Testis (tissue), 3 donors: Measurements from ENCODE around the gene LRP1B. TPM values are rescaled to one million over a fixed set of nuclear protein-coding genes. Genes with fewer than 3 reads are reported as not detected.

Source experiments
- DNase-seq: peaks from one replicate; pipeline ENCODE4 v3.0.0-alpha.2; 2019
- H3K27ac ChIP-seq, 2 donors: fragments of 200-600 bp; sonication (generic); one replicate each; pipeline ENCODE4 v1.5.1; 2019
- H3K27me3 ChIP-seq: fragments of 200-600 bp; sonication (generic); one replicate; pipeline ENCODE4 v1.5.1; 2019
- H3K36me3 ChIP-seq: fragments of 200-600 bp; sonication (generic); one replicate; pipeline ENCODE4 v1.5.1; 2017; ENCODE audit warnings: low read depth; ENCODE audit errors: missing control alignments
- H3K4me1 ChIP-seq: fragments of 200-600 bp; sonication (generic); one replicate; pipeline ENCODE4 v1.5.1; 2019
- H3K4me3 ChIP-seq, 2 donors: fragments of 200-600 bp; sonication (generic); one replicate each; pipeline ENCODE4 v1.5.1; 2017 to 2019
- H3K9me3 ChIP-seq: fragments of 200-600 bp; sonication (generic); one replicate; pipeline ENCODE4 v1.5.1; 2017
- CTCF ChIP-seq, 3 experiments: fragments of 450-650 bp in 2 of 3; fragments of 200-600 bp in 1 of 3; sonication (generic) in 1 of 3; IDR thresholded peaks; one replicate each; pipeline ENCODE4 v1.5.1; 2016 to 2019; ENCODE audit warnings: antibody characterized with exemption in 3 of 3, mild to moderate bottlenecking in 2 of 3, moderate library complexity in 1 of 3
- POLR2A ChIP-seq: fragments of 450-650 bp; IDR thresholded peaks from one replicate; pipeline ENCODE4 v1.6.1; 2017; ENCODE audit warnings: antibody characterized with exemption, mild to moderate bottlenecking, moderate library complexity
- WGBS, 2 donors: methylation state at CpG; one replicate each; pipeline ENCODE4 v1.1.5; 2018; 5-methylcytosine and 5-hydroxymethylcytosine counted together
- intact Hi-C: fragments of 100-400 bp; cut with DNase I; formaldehyde crosslinking; loops from one replicate; pipeline ENCODE4 v1.15.1; 2023; ENCODE audit warnings: low total_unique reads
- polyA plus RNA-seq: library from polyadenylated mRNA; stranded (reverse); fragments of 350-450 nt; fragmentation: Illumina TruSeq; extraction: RNeasy Lipid Tissue Mini Kit (QIAGEN cat#74804); gene quantifications from one replicate; pipeline ENCODE4 v1.2.3, GENCODE V29; 2014; ENCODE audit warnings: low read depth, low replicate concordance; ENCODE audit not compliant: insufficient read depth
- total RNA-seq, 2 donors: library from RNA; depleted of rRNA; stranded (reverse); fragments of >200 nt; gene quantifications; one replicate each; pipeline ENCODE4 v1.2.3, GENCODE V29; 2016

LRP1B gene
- total and polyA plus RNA-seq, 3 donors from 2014 or later, result 0.79 to 1.9 (median 0.84) TPM

GRCh38 chr2:140851258-140851981 is 1279.4 kb downstream of the LRP1B start:
- Histone ChIP-seq H3K27me3 (no peaks in the 10 kb centered on the region), H3K9me3 (no peaks in the 10 kb centered on the region), H3K4me1 (no peaks in the 10 kb centered on the region), H3K27ac (no peak overlapping the region), H3K36me3 (no peaks in the 10 kb centered on the region), H3K4me3 (no peak overlapping the region)
- TF ChIP-seq CTCF (IDR thresholded peaks at IDR 0.05) (no peak), POLR2A (no peak)
- DNase-seq, result no peak
- intact Hi-C loops, result no loop called here
- 79 to 83% methylated on average over 4 of the region's 4 CpGs for WGBS, 2 donors

DNA sequence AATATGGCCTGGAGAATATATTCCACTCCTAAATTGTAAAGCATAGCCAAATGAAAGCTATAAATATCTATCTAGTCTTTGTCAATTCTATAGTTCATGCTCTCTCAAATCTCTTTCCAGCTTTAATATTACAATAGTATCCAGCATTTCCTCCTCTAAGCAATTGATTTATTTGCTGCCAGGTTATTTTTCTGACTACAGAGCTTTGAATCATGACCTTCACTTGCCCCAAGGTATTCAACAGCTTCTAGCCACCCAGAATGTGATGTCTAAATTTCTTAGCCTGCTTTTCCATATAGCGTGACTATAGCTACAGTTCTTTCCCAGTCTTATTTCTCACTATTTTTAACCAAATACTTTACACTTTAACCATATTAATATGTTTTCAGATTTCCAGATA is 1287.6 kb downstream of the LRP1B start:
- TF ChIP-seq POLR2A (no peak), CTCF (IDR thresholded peaks at IDR 0.05) (no peak)
- Histone ChIP-seq H3K36me3 (no peaks in the 10 kb centered on the region), H3K9me3 (no peaks in the 10 kb centered on the region), H3K27ac (no peak overlapping the region), H3K4me3 (no peak overlapping the region), H3K4me1 (no peaks in the 10 kb centered on the region), H3K27me3 (no peaks in the 10 kb centered on the region)
- intact Hi-C loops, result no loop called here
- WGBS, 2 donors, result 93 to 100% methylated on average over 1 of the region's 1 CpG
- DNase-seq, result no peak

DNA sequence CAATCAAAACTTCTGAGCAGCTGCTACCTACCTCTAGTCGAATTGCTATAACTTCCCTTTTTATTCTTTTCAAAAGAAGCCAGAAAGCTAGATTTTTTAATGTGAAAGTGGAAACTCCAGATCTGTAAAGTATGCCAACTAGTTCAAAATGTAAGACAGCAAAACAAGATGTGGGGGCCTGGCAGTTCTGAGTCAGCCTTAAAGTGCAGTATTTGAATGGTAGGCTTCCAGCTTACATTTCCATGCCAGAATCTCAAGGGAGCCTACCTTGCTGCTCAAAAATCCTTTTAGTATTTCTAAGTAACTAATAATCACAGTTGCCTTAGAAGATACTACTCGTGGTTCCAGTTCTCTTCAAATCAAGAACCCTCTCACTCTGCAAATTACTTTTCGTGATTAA is 1288.7 kb downstream of the LRP1B start:
- Histone ChIP-seq H3K36me3 (no peaks in the 10 kb centered on the region), H3K9me3 (no peaks in the 10 kb centered on the region), H3K27ac (no peak overlapping the region), H3K27me3 (no peaks in the 10 kb centered on the region), H3K4me1 (no peaks in the 10 kb centered on the region), H3K4me3 (no peak overlapping the region)
- intact Hi-C loops, result no loop called here
- TF ChIP-seq CTCF (IDR thresholded peaks at IDR 0.05) (no peak), POLR2A (no peak)
- no peak for DNase-seq
- WGBS, 2 donors, result 76 to 84% methylated on average over 3 of the region's 3 CpGs

DNA sequence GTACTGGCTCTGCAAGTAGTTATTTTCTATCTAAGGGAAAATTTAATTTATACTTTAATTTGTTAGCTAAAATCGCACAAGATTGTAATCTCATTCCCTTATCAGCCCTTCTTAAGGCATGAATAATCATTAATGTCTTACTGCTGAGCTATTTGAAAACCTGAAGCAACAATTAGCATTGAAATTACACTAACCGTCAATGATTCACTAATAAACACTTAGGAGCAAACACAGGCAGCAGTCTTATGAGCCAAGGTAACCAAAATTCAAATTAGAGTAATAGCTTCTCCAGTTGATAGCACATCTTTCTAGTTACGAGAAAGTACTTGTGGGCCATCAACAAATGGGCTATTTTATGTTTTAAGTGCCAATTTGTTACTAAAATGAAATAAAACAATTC is 1289.7 kb downstream of the LRP1B start:
- H3K9me3 ChIP-seq, result no peaks in the 10 kb centered on the region
- H3K27me3 ChIP-seq, result no peaks in the 10 kb centered on the region
- no peaks in the 10 kb centered on the region for H3K36me3 ChIP-seq
- TF ChIP-seq POLR2A, result no peak
- TF ChIP-seq CTCF (IDR thresholded peaks at IDR 0.05), result no peak
- H3K4me3 ChIP-seq, result no peak overlapping the region
- intact Hi-C loops, result no loop called here
- no peaks in the 10 kb centered on the region for H3K4me1 ChIP-seq
- no peak overlapping the region for H3K27ac ChIP-seq
- no peak for DNase-seq
- 62 to 63% methylated on average over 3 of the region's 3 CpGs for WGBS, 2 donors

GRCh38 chr2:140836826-140837225 is 1294.0 kb downstream of the LRP1B start:
- intact Hi-C loops, result no loop called here
- no peak overlapping the region for H3K4me3 ChIP-seq
- no peak overlapping the region for H3K27ac ChIP-seq
- no peaks in the 10 kb centered on the region for H3K4me1 ChIP-seq
- H3K27me3 ChIP-seq, result no peaks in the 10 kb centered on the region
- no peak for DNase-seq
- no peaks in the 10 kb centered on the region for H3K36me3 ChIP-seq
- H3K9me3 ChIP-seq, result no peaks in the 10 kb centered on the region
- TF ChIP-seq CTCF (IDR thresholded peaks at IDR 0.05) (no peak), POLR2A (no peak)
- WGBS, 2 donors, result 92 to 96% methylated on average over 2 of the region's 2 CpGs
